ENCODE data around the gene TEKT1. TPM values are rescaled to one million over a fixed set of nuclear protein-coding genes. Genes with fewer than 3 reads are reported as not detected.
A peak's percentile ranks its signal among the peaks of the same experiment; 100 is the strongest.

The TEKT1 gene
- total RNA-seq, 1 experiment from 2014 or later = not detected

GRCh38 chr17:6772016-6772415, 59.5 kb downstream of the TEKT1 start:
- DNase-seq (ENCODE audit: extremely low read depth, low read depth) = no peak

- no peak for DNase-seq (ENCODE audit: extremely low read depth, low read depth)
These were observed 63.1 kb downstream of the TEKT1 start for GRCh38 chr17:6768447-6768846.

GRCh38 chr17:6761779-6762178, 69.8 kb downstream of the TEKT1 start:
- no peak for DNase-seq (ENCODE audit: extremely low read depth, low read depth)

- no peak for DNase-seq (ENCODE audit: extremely low read depth, low read depth)
These were observed 73.8 kb downstream of the TEKT1 start for GRCh38 chr17:6757747-6758146.

- no peak for DNase-seq (ENCODE audit: extremely low read depth, low read depth)
These were observed 75.0 kb downstream of the TEKT1 start for GRCh38 chr17:6756425-6757031.

GRCh38 chr17:6755731-6756184, 75.8 kb downstream of the TEKT1 start, which contains the start of gene XAF1:
XAF1 (plus strand) TSS chr17:6756046; CDS start chr17:6756079, 33 bp downstream.
- DNase-seq (ENCODE audit: extremely low read depth, low read depth) = no peak

GRCh38 chr17:6755281-6755680, 76.2 kb downstream of the TEKT1 start:
- DNase-seq (ENCODE audit: extremely low read depth, low read depth) = no peak

- DNase-seq (ENCODE audit: extremely low read depth, low read depth) = no peak
These were observed 78.0 kb downstream of the TEKT1 start for GRCh38 chr17:6753546-6753945.

GRCh38 chr17:6753006-6753445, 78.5 kb downstream of the TEKT1 start:
- no peak for DNase-seq (ENCODE audit: extremely low read depth, low read depth)

- peak; percentile 9 for DNase-seq (ENCODE audit: extremely low read depth, low read depth)
These were observed 79.2 kb downstream of the TEKT1 start for GRCh38 chr17:6752068-6752909.

GRCh38 chr17:6749519-6749918, 82.0 kb downstream of the TEKT1 start:
- no peak for DNase-seq (ENCODE audit: extremely low read depth, low read depth)

GRCh38 chr17:6748617-6749016, 82.9 kb downstream of the TEKT1 start:
- DNase-seq (ENCODE audit: extremely low read depth, low read depth) = no peak

Small RNA genes within 50 kb of the gene (small RNA-seq; reads per million reads assigned to genes)
- 0 reads per million in 2 experiments for gene AC004706.2

Other genes with a start within 250 kb of the TEKT1 start
- 18.5 and 19.0 TPM in 2 replicates for gene KIAA0753, start 191.0 kb downstream of the TEKT1 start, total RNA-seq (2014; rRNA removed; shearing (Covaris generic))
- 97.4 and 101 TPM in 2 replicates for gene TXNDC17, start 190.7 kb downstream of the TEKT1 start, total RNA-seq (2014; rRNA removed; shearing (Covaris generic))
- gene MED31, start 180.1 kb downstream of the TEKT1 start, total RNA-seq (2014; rRNA removed; shearing (Covaris generic)) = 17.4 and 21.2 TPM in 2 replicates
- gene C17orf100, start 180.0 kb downstream of the TEKT1 start, total RNA-seq (2014; rRNA removed; shearing (Covaris generic)) = 0.22 and 0.32 TPM in 2 replicates
- gene SLC13A5, start 118.4 kb downstream of the TEKT1 start, total RNA-seq (2014; rRNA removed; shearing (Covaris generic)) = not detected in 2 replicates
- gene XAF1, start 75.7 kb downstream of the TEKT1 start, total RNA-seq (2014; rRNA removed; shearing (Covaris generic)) = 0.12 TPM in 1 of 2 replicates, not detected in the other
- gene FBXO39, start 55.5 kb downstream of the TEKT1 start, total RNA-seq (2014; rRNA removed; shearing (Covaris generic)) = not detected in 2 replicates
- not detected in 2 replicates for gene ALOX12, start 164.3 kb upstream of the TEKT1 start, total RNA-seq (2014; rRNA removed; shearing (Covaris generic))
- 276 and 291 TPM in 2 replicates for gene RNASEK, start 180.9 kb upstream of the TEKT1 start, total RNA-seq (2014; rRNA removed; shearing (Covaris generic))
- gene BCL6B, start 191.3 kb upstream of the TEKT1 start, total RNA-seq (2014; rRNA removed; shearing (Covaris generic)) = not detected in 2 replicates
- 0.49 and 1.2 TPM in 2 replicates for gene SLC16A13, start 204.3 kb upstream of the TEKT1 start, total RNA-seq (2014; rRNA removed; shearing (Covaris generic))
- gene SLC16A11, start 212.4 kb upstream of the TEKT1 start, total RNA-seq (2014; rRNA removed; shearing (Covaris generic)) = 0.12 TPM in 1 of 2 replicates, not detected in the other
- gene CLEC10A, start 248.5 kb upstream of the TEKT1 start, total RNA-seq (2014; rRNA removed; shearing (Covaris generic)) = not detected in 2 replicates